Measurements from ENCODE around the gene LENG8. TPM values are rescaled to one million over a fixed set of nuclear protein-coding genes. Genes with fewer than 3 reads are reported as not detected.

LENG8 gene
- 199 and 214 TPM in 2 replicates for total RNA-seq

- intact Hi-C loops (cut with micrococcal nuclease), result loop anchor here (1.0 to 5.0 kb wide), 10 partner anchors 14 to 1150 kb away; partner anchors contain the start of genes FIZ1, LENG1, LENG9 and MBOAT7
Observed at GRCh38 chr19:54448774-54449700, at the start of gene LENG8. Gene LENG8 (plus strand): TSS chr19:54449199. CDS start chr19:54451345, 2,146 bp downstream.

- intact Hi-C loops (cut with micrococcal nuclease), result no loop called here
Observed at GRCh38 chr19:54400913-54401312, 48.1 kb upstream of the LENG8 start.

- intact Hi-C loops (cut with micrococcal nuclease), result no loop called here
Observed at GRCh38 chr19:54403054-54403453, 45.9 kb upstream of the LENG8 start.

- intact Hi-C loops (cut with micrococcal nuclease), result no loop called here
Observed at GRCh38 chr19:54405628-54406027, 43.4 kb upstream of the LENG8 start.

GRCh38 chr19:54407780-54408179, 41.2 kb upstream of the LENG8 start:
- intact Hi-C loops (cut with micrococcal nuclease), result no loop called here

- intact Hi-C loops (cut with micrococcal nuclease), result no loop called here
Observed at GRCh38 chr19:54408456-54409026, 40.5 kb upstream of the LENG8 start.

GRCh38 chr19:54411033-54411432, 38.0 kb upstream of the LENG8 start:
- intact Hi-C loops (cut with micrococcal nuclease), result no loop called here

- intact Hi-C loops (cut with micrococcal nuclease), result no loop called here
Observed at GRCh38 chr19:54412877-54413276, 36.1 kb upstream of the LENG8 start.

- intact Hi-C loops (cut with micrococcal nuclease), result no loop called here
Observed at GRCh38 chr19:54414156-54414555, 34.8 kb upstream of the LENG8 start.

- intact Hi-C loops (cut with micrococcal nuclease), result no loop called here
Observed at GRCh38 chr19:54415208-54415900, 33.6 kb upstream of the LENG8 start, which contains the start of gene TTYH1. Gene TTYH1 (plus strand): TSS chr19:54415464. CDS start chr19:54415553, 89 bp downstream.

- intact Hi-C loops (cut with micrococcal nuclease), result no loop called here
Observed at GRCh38 chr19:54415901-54416673, 32.9 kb upstream of the LENG8 start.

GRCh38 chr19:54416695-54417491, 32.1 kb upstream of the LENG8 start:
- intact Hi-C loops (cut with micrococcal nuclease), result no loop called here

- intact Hi-C loops (cut with micrococcal nuclease), result no loop called here
Observed at GRCh38 chr19:54418030-54418929, 30.7 kb upstream of the LENG8 start.

- intact Hi-C loops (cut with micrococcal nuclease), result no loop called here
Observed at GRCh38 chr19:54418930-54419800, 29.8 kb upstream of the LENG8 start.

GRCh38 chr19:54420068-54420382, 29.0 kb upstream of the LENG8 start:
- intact Hi-C loops (cut with micrococcal nuclease), result no loop called here

- intact Hi-C loops (cut with micrococcal nuclease), result no loop called here
Observed at GRCh38 chr19:54420383-54421168, 28.4 kb upstream of the LENG8 start.

GRCh38 chr19:54421169-54421516, 27.9 kb upstream of the LENG8 start:
- intact Hi-C loops (cut with micrococcal nuclease), result no loop called here

- intact Hi-C loops (cut with micrococcal nuclease), result no loop called here
Observed at GRCh38 chr19:54421521-54421920, 27.5 kb upstream of the LENG8 start.
